ENCODE results near the gene NOTUM.

DNA sequence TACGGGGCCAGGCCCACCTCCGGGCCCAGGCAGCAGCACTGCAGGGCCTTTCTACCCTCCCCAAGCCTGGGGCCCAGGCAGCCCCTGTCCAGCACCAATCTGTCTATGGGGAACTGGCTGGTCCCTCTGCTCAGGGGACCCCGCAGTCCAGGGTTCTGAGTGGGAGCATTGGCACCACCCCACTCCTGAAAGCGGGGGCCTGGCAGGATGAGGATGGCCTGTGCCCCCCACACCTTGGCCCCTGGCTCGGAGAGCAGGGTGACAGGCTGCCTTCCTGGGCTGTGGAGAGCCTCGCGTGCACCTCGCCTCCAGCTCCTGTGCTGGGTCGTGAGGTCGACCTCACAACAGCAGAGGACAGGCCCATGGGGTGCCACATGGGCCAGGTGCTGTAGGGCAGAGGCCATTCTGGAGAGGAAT is 57.6 kb downstream of the NOTUM start:
- TF ChIP-seq, protein P1, sequence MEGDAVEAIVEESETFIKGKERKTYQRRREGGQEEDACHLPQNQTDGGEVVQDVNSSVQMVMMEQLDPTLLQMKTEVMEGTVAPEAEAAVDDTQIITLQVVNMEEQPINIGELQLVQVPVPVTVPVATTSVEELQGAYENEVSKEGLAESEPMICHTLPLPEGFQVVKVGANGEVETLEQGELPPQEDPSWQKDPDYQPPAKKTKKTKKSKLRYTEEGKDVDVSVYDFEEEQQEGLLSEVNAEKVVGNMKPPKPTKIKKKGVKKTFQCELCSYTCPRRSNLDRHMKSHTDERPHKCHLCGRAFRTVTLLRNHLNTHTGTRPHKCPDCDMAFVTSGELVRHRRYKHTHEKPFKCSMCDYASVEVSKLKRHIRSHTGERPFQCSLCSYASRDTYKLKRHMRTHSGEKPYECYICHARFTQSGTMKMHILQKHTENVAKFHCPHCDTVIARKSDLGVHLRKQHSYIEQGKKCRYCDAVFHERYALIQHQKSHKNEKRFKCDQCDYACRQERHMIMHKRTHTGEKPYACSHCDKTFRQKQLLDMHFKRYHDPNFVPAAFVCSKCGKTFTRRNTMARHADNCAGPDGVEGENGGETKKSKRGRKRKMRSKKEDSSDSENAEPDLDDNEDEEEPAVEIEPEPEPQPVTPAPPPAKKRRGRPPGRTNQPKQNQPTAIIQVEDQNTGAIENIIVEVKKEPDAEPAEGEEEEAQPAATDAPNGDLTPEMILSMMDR (IDR thresholded peaks at IDR 0.05; ENCODE audit: low read depth, low read length, poor library complexity, severe bottlenecking), result no peak
- no peak for TF ChIP-seq EZH2phosphoT487 (IDR thresholded peaks at IDR 0.05; ENCODE audit: borderline replicate concordance, low read length)
